Astrocyte (in vitro differentiated cells and primary cell): ENCODE measurements around the gene FLT3LG.

ENCODE experiments used
- EZH2 ChIP-seq: IDR thresholded peaks from 2 replicates; pipeline ENCODE4 v1.6.1; 2012; ENCODE audit warnings: mild to moderate bottlenecking, low read length, inconsistent platforms; ENCODE audit not compliant: insufficient read depth
- TF ChIP-seq, protein P1 (sequence below): IDR thresholded peaks from 2 replicates; pipeline ENCODE4 v1.5.1; 2011; ENCODE audit warnings: low read depth, mild to moderate bottlenecking, inconsistent platforms, low read length, moderate library complexity; ENCODE audit not compliant: insufficient read depth

DNA sequence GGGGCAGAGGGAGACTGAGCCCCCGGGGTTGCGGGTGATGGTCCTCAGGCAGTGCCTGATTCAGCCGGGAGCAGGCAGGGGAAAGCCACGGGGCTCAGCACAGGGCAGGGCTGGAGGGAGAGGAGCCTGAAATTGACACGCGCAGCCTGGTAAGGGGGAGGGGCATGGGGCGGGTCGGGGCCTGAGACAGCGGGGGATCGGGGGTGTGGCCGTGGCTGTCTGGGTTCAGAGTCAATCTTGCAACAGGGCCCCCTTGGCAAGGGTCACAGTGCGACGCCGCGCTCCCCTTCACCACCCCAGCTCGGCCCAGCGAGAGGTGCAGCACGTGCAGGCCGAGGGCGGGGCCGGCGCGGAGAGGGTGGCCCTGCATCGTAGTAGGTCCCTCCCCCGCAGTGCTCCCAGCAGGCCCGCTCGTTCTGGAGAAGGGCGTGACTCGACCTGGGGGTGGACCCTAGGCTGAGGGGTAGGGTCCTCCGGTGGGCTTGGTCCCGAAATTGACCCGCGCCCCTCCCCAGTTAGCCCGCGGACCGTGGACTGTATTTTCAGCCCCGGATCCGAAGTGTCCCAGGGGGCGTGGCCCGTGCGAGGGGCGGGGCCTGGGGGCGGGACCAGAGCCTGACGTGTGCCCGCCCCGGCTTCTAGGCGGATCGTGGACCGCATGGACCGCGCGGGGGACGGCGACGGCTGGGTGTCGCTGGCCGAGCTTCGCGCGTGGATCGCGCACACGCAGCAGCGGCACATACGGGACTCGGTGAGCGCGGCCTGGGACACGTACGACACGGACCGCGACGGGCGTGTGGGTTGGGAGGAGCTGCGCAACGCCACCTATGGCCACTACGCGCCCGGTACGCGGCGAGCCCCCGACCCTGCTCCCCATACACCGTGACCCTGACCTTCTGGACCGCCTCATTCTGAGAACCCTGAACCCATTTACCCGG, 59.8 kb downstream of the FLT3LG start:
- TF ChIP-seq, protein P1, sequence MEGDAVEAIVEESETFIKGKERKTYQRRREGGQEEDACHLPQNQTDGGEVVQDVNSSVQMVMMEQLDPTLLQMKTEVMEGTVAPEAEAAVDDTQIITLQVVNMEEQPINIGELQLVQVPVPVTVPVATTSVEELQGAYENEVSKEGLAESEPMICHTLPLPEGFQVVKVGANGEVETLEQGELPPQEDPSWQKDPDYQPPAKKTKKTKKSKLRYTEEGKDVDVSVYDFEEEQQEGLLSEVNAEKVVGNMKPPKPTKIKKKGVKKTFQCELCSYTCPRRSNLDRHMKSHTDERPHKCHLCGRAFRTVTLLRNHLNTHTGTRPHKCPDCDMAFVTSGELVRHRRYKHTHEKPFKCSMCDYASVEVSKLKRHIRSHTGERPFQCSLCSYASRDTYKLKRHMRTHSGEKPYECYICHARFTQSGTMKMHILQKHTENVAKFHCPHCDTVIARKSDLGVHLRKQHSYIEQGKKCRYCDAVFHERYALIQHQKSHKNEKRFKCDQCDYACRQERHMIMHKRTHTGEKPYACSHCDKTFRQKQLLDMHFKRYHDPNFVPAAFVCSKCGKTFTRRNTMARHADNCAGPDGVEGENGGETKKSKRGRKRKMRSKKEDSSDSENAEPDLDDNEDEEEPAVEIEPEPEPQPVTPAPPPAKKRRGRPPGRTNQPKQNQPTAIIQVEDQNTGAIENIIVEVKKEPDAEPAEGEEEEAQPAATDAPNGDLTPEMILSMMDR, result peak; percentile 11
- no peak for TF ChIP-seq EZH2
